HG03575 (cell line): Measurements from ENCODE around the gene PSMD13.
"Not testable (repeated sequence)": the region's sequence is repeated elsewhere in the genome, so short reads cannot be mapped to it uniquely, and the experiment has no call there.

ENCODE experiments used
- ATAC-seq: cut with Tn5 transposase; IDR thresholded peaks from one replicate; pipeline ENCODE4 v1.9.1; 2021; ENCODE audit not compliant: unreplicated experiment, insufficient number of reproducible peaks, low FRiP score; ENCODE audit errors: extremely low read depth

The PSMD13 gene

GRCh38 chr11:232783-233565 lies 3.8 kb upstream of the PSMD13 start:
- ATAC-seq, result no peak

- ATAC-seq, result no peak
Measured at GRCh38 chr11:235180-235579, 1.6 kb upstream of the PSMD13 start.

- ATAC-seq, result no peak
Measured at GRCh38 chr11:235609-235996, 1.2 kb upstream of the PSMD13 start.

- ATAC-seq, result no peak
Measured at GRCh38 chr11:235997-236773, 591 bp upstream of the PSMD13 start, which contains the start of gene SIRT3. SIRT3 (minus strand) TSS chr11:236342; CDS start chr11:236328, 14 bp downstream.

GRCh38 chr11:238346-238745 lies 1.6 kb downstream of the PSMD13 start:
- ATAC-seq, result not testable (repeated sequence)

- no peak for ATAC-seq
Measured at GRCh38 chr11:240315-240714, 3.5 kb downstream of the PSMD13 start.

- ATAC-seq, result no peak
Measured at GRCh38 chr11:241634-242033, 4.9 kb downstream of the PSMD13 start.

- ATAC-seq, result no peak
Measured at GRCh38 chr11:244376-244775, 7.6 kb downstream of the PSMD13 start.

GRCh38 chr11:249062-249461 lies 12.3 kb downstream of the PSMD13 start:
- no peak for ATAC-seq

GRCh38 chr11:250274-250673 lies 13.5 kb downstream of the PSMD13 start:
- ATAC-seq, result no peak

GRCh38 chr11:250740-251299 lies 14.0 kb downstream of the PSMD13 start:
- ATAC-seq, result no peak

- ATAC-seq, result no peak
Measured at GRCh38 chr11:251550-251949, 14.8 kb downstream of the PSMD13 start.

- no peak for ATAC-seq
Measured at GRCh38 chr11:252666-253065, 15.9 kb downstream of the PSMD13 start.

GRCh38 chr11:253160-253885 lies 16.5 kb downstream of the PSMD13 start:
- no peak for ATAC-seq

- ATAC-seq, result no peak
Measured at GRCh38 chr11:253886-254270, 17.1 kb downstream of the PSMD13 start.

GRCh38 chr11:255176-255575 lies 18.4 kb downstream of the PSMD13 start:
- ATAC-seq, result no peak

GRCh38 chr11:255816-256215 lies 19.0 kb downstream of the PSMD13 start:
- ATAC-seq, result no peak

GRCh38 chr11:256952-257737 lies 20.4 kb downstream of the PSMD13 start:
- ATAC-seq, result no peak
